Measurements from ENCODE around the gene MAPK6. TPM values are rescaled to one million over a fixed set of nuclear protein-coding genes. Genes with fewer than 3 reads are reported as not detected.

The MAPK6 gene
- total and polyA plus RNA-seq, 2 of the 4 experiments (the other 2 are of a cell fraction): 22.6 to 60.6 TPM

DNA sequence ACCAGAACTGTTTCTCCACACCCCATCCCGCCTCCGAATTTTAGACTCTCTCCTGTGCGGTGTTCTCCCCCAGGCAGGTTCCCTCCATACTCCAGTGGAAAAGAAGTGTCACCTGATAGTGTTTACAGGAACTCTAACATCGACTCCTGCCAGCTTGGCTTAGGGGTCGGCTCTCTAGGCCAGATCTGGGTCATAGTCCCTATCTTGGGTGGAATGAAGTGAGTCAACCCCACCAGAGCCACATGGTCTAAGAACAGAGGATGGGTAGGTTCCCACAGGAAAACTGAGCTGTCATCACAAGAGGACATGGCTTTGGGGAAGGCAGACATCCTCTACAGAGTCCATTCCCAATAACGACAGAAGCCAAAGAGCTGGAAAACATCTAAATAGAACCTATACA lies 87.6 kb downstream of the MAPK6 start:
- peaks cover 6% of the 10 kb centered on the region for H3K9me1 ChIP-seq (ENCODE audit: insufficient read depth, low read length)
- no peak overlapping the region for H2AK9ac ChIP-seq (replicated peaks; ENCODE audit: low read depth, low read length, poor library complexity)
- 0 out of 4 replicates have a peak, but pooled peaks cover 0 to 4% of the 10 kb centered on the region in 2 experiments for H3K79me1 ChIP-seq (ENCODE audit: low read depth in 1 of 2, low read length in 2 of 2)
- ChIA-PET POLR2A (ENCODE audit: unreplicated experiment) (no interaction called here), CTCF (interaction anchor here (1.1 kb wide), 1 partner anchor 102 kb away, joined by 3 read pairs; no protein-coding TSS in a partner anchor)
- no peak overlapping the region for H2BK120ac ChIP-seq (ENCODE audit: low read depth, low read length)
- no peak overlapping the region for H2AFZ ChIP-seq (replicated peaks; ENCODE audit: low read length, poor library complexity)
- no peaks in the 10 kb centered on the region for H3K36me3 ChIP-seq (ENCODE audit: control insufficient read depth, insufficient read depth, low read length)
- no peak for TF ChIP-seq SMC3 (IDR thresholded peaks at IDR 0.05; ENCODE audit: low read depth, low read length)
- TF ChIP-seq RCOR1 (IDR thresholded peaks at IDR 0.05; ENCODE audit: insufficient replicate concordance, low read length): no peak
- H4K5ac ChIP-seq (ENCODE audit: low read depth, low read length): no peak overlapping the region
- H4K8ac ChIP-seq (ENCODE audit: low read depth in 2 of 2, low read length in 2 of 2): no peak overlapping the region
- H4K91ac ChIP-seq (ENCODE audit: insufficient read depth, low read depth, low read length): no peak overlapping the region
- peaks cover 16% of the 10 kb centered on the region for H3K27me3 ChIP-seq (ENCODE audit: control insufficient read depth, insufficient read depth, low read length)
- no peaks in the 10 kb centered on the region for H3K9me3 ChIP-seq (ENCODE audit: control insufficient read depth, insufficient read depth, low read length)
- no peak overlapping the region for H3K56ac ChIP-seq (ENCODE audit: extremely low read depth, insufficient read depth, low read length)
- dilution Hi-C loops (cut with HindIII; ENCODE audit: low sequenced_read_pairs, unreplicated experiment): no loop called here
- H2BK20ac ChIP-seq (ENCODE audit: low read depth, low read length): no peak overlapping the region
- no CpG with 5 or more reads among the region's 6 CpGs for WGBS, 2 experiments (ENCODE audit: extremely low coverage in 2 of 2, insufficient read length in 1 of 2)
- H3K23ac ChIP-seq (ENCODE audit: low read depth, low read length): no peak overlapping the region
- BruUV-seq (replicated peaks): no TSS peak
- no peak overlapping the region for H3K9ac ChIP-seq (ENCODE audit: low read depth, low read length)
- H3K27ac ChIP-seq (ENCODE audit: insufficient read depth, low read length): no peak overlapping the region
- H4K20me1 ChIP-seq (ENCODE audit: insufficient read depth, low read length): no peaks in the 10 kb centered on the region
- H3K4me3 ChIP-seq (ENCODE audit: insufficient read depth, low read depth, low read length): no peak overlapping the region
- no peak overlapping the region for H2BK5ac ChIP-seq (ENCODE audit: low read depth, low read length, poor library complexity, severe bottlenecking)
- ATAC-seq (ENCODE audit: low read depth) (no peak), DNase-seq (no peak)
- intact Hi-C loops (cut with micrococcal nuclease): no loop called here
- H3K4me2 ChIP-seq (ENCODE audit: low read depth, low read length): no peak overlapping the region
- no peak overlapping the region for H2BK15ac ChIP-seq (ENCODE audit: low read depth, low read length)
- H2AK5ac ChIP-seq (ENCODE audit: low read depth, low read length): no peak overlapping the region
- no peak overlapping the region for H3K4ac ChIP-seq (ENCODE audit: low read depth, low read length)
- peaks cover 7% of the 10 kb centered on the region for H3K4me1 ChIP-seq (ENCODE audit: control insufficient read depth, insufficient read depth, low read length)
- no peak overlapping the region for H3K14ac ChIP-seq (replicated peaks; ENCODE audit: low read depth, low read length)
- H3K18ac ChIP-seq (ENCODE audit: low read depth, low read length): no peak overlapping the region
- in situ Hi-C loops (cut with MboI; ENCODE audit: low sequenced_read_pairs): no loop called here

Data from IMR-90 (cell line).